Embryonic facial prominence (tissue), 1 donor: ENCODE results near the gene PTPN6.
A peak's percentile ranks its signal among the peaks of the same experiment; 100 is the strongest.

ENCODE experiments used
- DNase-seq: peaks from one replicate; pipeline ENCODE4 v3.0.0-alpha.2; 2016; ENCODE audit errors: extremely low spot score

The PTPN6 gene

GRCh38 chr12:6956021-6956727 lies 5.0 kb downstream of the PTPN6 start:
- DNase-seq: no peak

- no peak for DNase-seq
Observed at GRCh38 chr12:6957151-6957701, 6.1 kb downstream of the PTPN6 start.

DNA sequence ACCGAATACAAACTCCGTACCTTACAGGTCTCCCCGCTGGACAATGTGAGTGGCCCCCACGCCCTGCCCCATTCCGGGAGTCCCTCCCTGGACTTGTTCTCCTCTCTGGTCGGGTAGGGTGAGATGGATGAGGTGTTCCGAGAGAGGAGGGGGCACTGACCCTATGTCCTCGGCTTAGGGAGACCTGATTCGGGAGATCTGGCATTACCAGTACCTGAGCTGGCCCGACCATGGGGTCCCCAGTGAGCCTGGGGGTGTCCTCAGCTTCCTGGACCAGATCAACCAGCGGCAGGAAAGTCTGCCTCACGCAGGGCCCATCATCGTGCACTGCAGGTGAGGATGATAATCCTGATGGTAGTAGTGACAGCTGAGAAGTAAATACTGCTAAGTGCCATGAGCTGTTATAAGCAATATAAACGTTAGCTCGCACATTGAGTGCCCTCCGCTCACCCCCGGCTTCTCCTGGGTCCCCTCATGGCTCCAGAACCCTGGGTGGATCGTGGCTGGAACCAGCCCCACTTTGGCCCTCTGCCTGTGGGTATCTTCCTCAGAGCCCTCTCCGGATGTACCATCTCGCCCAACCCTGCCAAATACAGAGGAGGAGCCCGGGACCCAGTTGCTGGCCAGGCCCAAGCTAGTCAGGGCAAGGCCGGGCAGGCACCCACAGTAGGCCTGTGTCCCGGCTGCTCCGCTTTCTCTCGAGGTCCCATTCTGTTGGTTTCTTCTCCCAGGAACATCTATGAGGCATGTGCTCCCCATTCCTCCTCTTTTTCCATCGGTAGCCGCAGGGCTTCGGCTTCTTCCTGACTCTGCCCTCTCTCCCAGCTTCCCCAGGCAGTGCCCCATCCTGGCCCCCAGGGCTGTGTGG lies 6.8 kb downstream of the PTPN6 start:
- no peak for DNase-seq

DNA sequence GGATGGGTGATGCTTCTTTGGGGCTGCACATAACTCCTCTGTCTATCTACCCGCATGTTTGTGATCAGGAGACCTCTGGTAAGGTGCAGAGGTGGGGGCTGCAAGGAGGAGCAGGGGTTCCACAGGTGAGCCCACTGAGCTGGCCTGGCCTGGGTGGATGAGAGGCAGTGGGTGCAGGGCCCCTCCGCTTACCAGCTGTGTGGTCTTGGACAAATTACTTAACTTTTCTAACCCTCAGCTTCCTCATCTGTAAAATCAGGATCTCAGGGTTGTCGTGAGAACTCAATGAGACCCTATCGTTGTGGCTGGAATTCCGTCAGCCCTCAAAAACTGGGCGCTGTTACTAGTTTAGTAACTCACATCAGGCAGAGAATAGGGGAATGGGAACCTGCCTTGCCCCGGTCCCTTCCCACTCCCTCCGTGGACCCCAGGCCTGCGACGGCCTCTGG lies 7.5 kb downstream of the PTPN6 start:
- no peak for DNase-seq

DNA sequence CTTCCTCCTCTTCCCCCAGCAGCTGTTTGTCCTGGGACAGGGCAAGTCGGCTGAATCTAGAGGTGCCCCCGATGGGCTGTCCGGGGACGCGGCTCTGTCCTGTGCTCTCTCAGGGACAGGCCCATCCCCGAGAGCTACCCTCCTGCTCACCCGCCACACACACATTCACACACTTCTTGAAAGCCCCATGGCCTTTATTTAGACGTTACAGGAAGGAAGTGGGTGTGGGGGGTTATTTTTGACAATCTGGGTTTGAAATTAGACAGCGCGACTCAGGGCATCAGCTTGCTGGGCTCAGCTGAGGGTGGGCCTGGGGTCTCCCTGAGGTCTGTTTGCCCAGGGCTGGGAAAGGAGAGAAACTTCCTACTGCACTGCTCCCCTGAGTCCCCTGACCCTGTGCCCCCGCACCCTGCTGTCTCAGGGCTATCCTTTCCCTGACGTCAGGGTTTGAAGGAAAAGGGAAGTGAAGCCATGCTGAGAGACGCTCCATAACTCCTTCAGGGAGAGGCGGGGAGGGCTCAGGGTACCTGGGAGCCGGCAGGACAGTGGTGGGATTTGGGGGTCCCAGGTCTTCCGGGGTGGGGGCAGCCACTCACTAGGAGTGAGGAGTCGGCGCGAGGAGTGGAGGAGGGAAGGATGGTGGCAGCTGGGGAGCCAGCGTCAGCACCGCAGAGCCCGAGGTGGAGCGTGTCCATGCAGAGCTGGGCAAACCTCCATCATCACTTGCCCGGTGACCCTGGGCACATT lies 8.1 kb downstream of the PTPN6 start:
- DNase-seq: no peak

GRCh38 chr12:6959805-6960592 lies 8.8 kb downstream of the PTPN6 start:
- DNase-seq: no peak

- DNase-seq: no peak
Observed at GRCh38 chr12:6960593-6961277, 9.6 kb downstream of the PTPN6 start.

DNA sequence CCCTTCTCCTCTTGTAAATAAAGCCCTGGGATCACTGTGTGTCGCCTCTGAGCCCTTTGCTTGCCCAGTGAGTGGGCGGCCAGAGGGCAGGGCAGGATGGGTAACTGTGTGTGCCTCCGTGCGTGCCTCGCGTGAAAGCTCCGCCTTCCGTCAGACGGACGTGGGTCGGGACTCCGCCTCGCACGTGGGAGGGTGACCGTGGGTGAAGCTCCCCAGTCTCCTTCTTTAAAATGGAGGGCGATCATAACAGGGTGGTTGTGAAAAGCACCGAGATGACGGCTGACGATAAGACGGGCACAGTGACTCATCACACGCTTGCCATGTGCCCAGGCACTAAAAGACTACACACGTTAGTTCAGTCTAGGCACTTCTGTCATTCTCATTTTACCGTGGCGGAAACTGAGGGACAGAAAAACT lies 10.1 kb downstream of the PTPN6 start:
- no peak for DNase-seq

DNA sequence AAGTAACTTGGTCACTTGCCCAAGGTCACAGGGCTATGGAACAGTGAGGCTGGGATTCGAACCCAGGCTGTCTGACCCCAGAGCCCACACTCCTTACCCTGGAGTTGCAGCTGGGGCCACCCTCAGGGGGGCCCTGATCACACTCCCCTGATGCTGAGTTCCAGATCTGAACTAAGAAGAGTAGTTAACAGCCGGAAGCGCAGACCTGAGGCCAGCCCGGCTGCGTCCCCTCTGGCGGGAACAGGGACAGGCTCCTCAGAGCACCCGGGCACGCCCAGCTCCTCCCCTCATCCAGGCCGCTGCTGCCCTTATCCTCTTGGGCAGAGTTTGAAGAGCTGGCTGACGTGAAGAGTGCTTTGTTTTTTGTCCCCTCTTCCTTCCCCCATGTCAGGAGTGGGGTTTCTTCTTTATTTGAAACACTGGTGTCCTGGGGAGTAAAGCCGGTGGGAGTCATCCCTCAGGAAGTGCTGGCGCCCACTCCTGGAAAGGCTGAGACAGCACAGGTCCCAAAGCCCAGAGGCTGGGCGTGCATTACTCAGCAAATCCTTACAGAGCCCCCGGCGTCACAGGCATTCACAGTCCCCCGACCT lies 10.6 kb downstream of the PTPN6 start:
- DNase-seq: no peak

- no peak for DNase-seq
Observed at GRCh38 chr12:6962285-6963015, 11.3 kb downstream of the PTPN6 start.

GRCh38 chr12:6963016-6963731 lies 12.0 kb downstream of the PTPN6 start:
- no peak for DNase-seq

GRCh38 chr12:6963791-6964413 lies 12.7 kb downstream of the PTPN6 start:
- DNase-seq: no peak

- no peak for DNase-seq
Observed at GRCh38 chr12:6964605-6965025, 13.5 kb downstream of the PTPN6 start.

DNA sequence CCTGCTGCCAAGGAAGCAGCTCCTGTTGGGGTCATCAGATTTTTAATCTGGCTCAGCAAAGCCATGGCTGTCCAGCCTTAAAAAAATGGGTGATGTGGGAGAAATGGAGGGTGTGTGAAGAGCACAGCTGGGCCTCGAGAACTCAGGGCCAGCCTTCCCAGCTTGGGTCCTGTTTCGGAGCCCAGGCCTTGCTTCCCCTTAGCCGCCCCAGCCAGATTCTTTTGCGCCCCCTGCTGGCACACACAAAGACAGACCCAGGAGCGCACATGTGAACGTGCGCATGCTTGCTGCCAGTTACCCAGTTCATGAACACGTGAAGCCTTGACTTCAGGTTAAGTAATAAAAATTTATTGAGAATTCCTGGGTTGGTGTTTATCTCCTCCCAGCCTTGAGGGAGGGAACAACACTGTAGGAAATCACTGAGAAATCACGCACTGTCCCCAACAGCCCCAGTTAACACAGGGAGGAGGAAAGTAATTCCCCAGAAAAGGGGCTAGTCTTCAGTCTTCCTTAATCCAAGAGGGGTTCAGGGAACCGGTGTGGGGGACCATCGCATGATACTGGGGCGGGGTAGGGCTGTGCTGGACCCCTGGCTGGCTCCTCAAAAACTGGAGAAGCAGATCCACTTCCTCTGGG lies 14.0 kb downstream of the PTPN6 start:
- DNase-seq: peak; percentile 65

DNA sequence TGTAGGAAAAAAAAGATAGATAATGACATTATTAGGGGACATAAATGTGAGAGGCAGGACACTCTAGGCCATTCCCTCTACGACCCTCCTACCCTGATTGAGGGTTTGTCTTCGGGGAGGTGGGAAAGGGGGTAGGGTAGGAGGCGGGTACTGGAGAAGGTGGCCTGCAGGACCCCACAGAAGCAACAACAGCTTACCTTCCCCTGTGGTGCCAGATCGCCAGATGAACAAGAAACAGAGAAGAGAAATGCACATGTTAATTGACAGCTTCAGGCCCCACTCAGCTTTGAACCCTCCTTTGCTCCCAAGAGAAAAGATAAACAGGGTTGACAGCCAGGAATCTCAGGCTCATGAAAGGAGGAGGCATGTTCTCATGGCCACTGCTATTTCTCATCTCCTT lies 14.6 kb downstream of the PTPN6 start:
- no peak for DNase-seq

DNA sequence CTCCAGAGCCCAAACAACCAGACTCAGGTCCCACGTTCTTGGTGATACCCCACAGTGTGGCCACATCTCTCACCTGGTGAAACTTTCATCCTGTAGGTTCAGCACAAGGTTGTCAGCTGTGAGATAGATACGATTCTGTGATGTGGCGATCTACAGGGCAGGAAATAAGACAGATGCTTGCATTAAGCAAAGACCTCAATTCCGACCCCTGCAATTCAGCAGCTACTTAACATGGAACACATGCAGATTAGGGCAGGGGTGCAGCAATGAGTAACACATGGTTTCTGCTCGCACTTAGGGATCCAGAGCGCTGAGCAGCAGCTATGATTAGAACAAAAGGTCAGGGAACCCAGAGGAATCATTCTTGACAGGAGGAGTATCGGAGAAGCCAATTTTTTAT lies 15.2 kb downstream of the PTPN6 start:
- no peak for DNase-seq

DNA sequence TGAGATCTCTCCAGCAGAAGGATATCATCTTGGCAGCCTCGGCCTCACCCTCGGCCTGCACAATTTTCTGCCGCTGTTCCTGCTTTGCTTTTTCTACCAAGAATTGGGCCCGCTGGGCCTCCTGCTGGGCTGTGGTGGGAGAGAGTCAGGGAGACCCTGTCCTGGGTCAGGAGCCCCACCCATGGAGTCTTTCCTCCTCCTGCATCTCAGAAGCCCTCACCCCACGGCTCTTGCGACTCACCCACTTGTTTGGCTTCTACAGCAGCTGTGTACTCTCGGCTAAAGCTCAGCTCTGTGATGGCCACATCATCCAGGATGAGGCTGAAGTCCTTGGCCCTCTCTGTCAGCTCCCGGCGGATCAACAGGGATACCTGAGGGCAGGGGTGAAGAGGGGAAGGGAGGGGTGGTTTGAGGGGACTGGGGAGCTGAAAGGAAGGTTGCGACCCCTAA lies 16.5 kb downstream of the PTPN6 start:
- no peak for DNase-seq

GRCh38 chr12:6968426-6968825 lies 17.3 kb downstream of the PTPN6 start:
- DNase-seq: no peak
